ENCODE measurements around the gene CDC42BPB. TPM values are rescaled to one million over a fixed set of nuclear protein-coding genes. Genes with fewer than 3 reads are reported as not detected.

CDC42BPB gene
- total and polyA plus RNA-seq, 2 of the 13 experiments (the other 11 are each of a cell fraction or from before 2014, with no cell fraction given): 19.7 to 32.3 TPM

GRCh38 chr14:103099081-103099732, 41.9 kb upstream of the CDC42BPB start (continued):
- TF ChIP-seq ZNF317 (CRISPR knock-in tag; IDR thresholded peaks at IDR 0.05): peak; percentile 50; the same call in 1 of the 2 replicates
- TF ChIP-seq, protein P1, sequence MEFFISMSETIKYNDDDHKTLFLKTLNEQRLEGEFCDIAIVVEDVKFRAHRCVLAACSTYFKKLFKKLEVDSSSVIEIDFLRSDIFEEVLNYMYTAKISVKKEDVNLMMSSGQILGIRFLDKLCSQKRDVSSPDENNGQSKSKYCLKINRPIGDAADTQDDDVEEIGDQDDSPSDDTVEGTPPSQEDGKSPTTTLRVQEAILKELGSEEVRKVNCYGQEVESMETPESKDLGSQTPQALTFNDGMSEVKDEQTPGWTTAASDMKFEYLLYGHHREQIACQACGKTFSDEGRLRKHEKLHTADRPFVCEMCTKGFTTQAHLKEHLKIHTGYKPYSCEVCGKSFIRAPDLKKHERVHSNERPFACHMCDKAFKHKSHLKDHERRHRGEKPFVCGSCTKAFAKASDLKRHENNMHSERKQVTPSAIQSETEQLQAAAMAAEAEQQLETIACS (CRISPR knock-in tag; IDR thresholded peaks at IDR 0.05): peak; percentile 36; the same call in 1 of the 2 replicates
- peak; percentile 82; the same call in 1 of the 2 replicates for TF ChIP-seq SMAD1 (CRISPR knock-in tag; IDR thresholded peaks at IDR 0.05; ENCODE audit: borderline replicate concordance, low read depth)
- no peak for TF ChIP-seq PTBP1 (IDR thresholded peaks at IDR 0.05; ENCODE audit: low read depth, low read length, poor library complexity, severe bottlenecking)
- TF ChIP-seq, protein P2, sequence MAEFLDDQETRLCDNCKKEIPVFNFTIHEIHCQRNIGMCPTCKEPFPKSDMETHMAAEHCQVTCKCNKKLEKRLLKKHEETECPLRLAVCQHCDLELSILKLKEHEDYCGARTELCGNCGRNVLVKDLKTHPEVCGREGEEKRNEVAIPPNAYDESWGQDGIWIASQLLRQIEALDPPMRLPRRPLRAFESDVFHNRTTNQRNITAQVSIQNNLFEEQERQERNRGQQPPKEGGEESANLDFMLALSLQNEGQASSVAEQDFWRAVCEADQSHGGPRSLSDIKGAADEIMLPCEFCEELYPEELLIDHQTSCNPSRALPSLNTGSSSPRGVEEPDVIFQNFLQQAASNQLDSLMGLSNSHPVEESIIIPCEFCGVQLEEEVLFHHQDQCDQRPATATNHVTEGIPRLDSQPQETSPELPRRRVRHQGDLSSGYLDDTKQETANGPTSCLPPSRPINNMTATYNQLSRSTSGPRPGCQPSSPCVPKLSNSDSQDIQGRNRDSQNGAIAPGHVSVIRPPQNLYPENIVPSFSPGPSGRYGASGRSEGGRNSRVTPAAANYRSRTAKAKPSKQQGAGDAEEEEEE (CRISPR knock-in tag; IDR thresholded peaks at IDR 0.05; ENCODE audit: borderline replicate concordance): no peak
- TF ChIP-seq, protein P3, sequence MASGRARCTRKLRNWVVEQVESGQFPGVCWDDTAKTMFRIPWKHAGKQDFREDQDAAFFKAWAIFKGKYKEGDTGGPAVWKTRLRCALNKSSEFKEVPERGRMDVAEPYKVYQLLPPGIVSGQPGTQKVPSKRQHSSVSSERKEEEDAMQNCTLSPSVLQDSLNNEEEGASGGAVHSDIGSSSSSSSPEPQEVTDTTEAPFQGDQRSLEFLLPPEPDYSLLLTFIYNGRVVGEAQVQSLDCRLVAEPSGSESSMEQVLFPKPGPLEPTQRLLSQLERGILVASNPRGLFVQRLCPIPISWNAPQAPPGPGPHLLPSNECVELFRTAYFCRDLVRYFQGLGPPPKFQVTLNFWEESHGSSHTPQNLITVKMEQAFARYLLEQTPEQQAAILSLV (CRISPR knock-in tag; IDR thresholded peaks at IDR 0.05; ENCODE audit: borderline replicate concordance): peak; percentile 74
- TF ChIP-seq ZNF235 (CRISPR knock-in tag; IDR thresholded peaks at IDR 0.05; ENCODE audit: borderline replicate concordance): peak; percentile 27; the same call in 1 of the 2 replicates
- peak; percentile 46 for TF ChIP-seq ZNF546 (CRISPR knock-in tag; conservative IDR thresholded peaks at IDR 0.05)
- peak; percentile 60; the same call in 1 of the 2 replicates for TF ChIP-seq PITX1 (CRISPR knock-in tag; IDR thresholded peaks at IDR 0.05)
- TF ChIP-seq ZC3H13 (CRISPR knock-in tag; IDR thresholded peaks at IDR 0.05): peak; percentile 96
- peak; percentile 88 for TF ChIP-seq ZFP90 (CRISPR knock-in tag; IDR thresholded peaks at IDR 0.05; ENCODE audit: borderline replicate concordance)
- TF ChIP-seq ZNF230 (CRISPR knock-in tag; IDR thresholded peaks at IDR 0.05): no peak
- no peak for TF ChIP-seq ATF7 (IDR thresholded peaks at IDR 0.05)
- TF ChIP-seq ATF7 (CRISPR knock-in tag; IDR thresholded peaks at IDR 0.05): peak; percentile 38; the same call in 1 of the 2 replicates
- peak; percentile 58 for TF ChIP-seq KMT2B (CRISPR knock-in tag; IDR thresholded peaks at IDR 0.05)
- TF ChIP-seq ZNF281 (CRISPR knock-in tag; IDR thresholded peaks at IDR 0.05; ENCODE audit: borderline replicate concordance): peak; percentile 97
- TF ChIP-seq SP1 (IDR thresholded peaks at IDR 0.05): no peak
- TF ChIP-seq SP1 (CRISPR knock-in tag; IDR thresholded peaks at IDR 0.05): peak; percentile 88
- TF ChIP-seq, protein P4, sequence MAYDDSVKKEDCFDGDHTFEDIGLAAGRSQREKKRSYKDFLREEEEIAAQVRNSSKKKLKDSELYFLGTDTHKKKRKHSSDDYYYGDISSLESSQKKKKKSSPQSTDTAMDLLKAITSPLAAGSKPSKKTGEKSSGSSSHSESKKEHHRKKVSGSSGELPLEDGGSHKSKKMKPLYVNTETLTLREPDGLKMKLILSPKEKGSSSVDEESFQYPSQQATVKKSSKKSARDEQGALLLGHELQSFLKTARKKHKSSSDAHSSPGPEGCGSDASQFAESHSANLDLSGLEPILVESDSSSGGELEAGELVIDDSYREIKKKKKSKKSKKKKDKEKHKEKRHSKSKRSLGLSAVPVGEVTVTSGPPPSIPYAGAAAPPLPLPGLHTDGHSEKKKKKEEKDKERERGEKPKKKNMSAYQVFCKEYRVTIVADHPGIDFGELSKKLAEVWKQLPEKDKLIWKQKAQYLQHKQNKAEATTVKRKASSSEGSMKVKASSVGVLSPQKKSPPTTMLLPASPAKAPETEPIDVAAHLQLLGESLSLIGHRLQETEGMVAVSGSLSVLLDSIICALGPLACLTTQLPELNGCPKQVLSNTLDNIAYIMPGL (CRISPR knock-in tag; IDR thresholded peaks at IDR 0.05; ENCODE audit: borderline replicate concordance in 1 of 2, low read depth in 1 of 2): peak in 1 of 2 experiments; percentile 27; a peak in 2 of 4 replicates
